Muscle of back (tissue), 11 donors: ENCODE measurements around the gene BMP6. TPM values are rescaled to one million over a fixed set of nuclear protein-coding genes. Genes with fewer than 3 reads are reported as not detected.

Source experiments
- DNase-seq, 3 donors: peaks; one replicate each; pipeline versions ENCODE4 v3.0.0 to v3.0.0-alpha.2; 2013
- polyA plus RNA-seq, 10 donors: library from polyadenylated mRNA; unstranded; fragments of 120-200 nt; gene quantifications; one replicate each; pipeline ENCODE4 v1.2.1, GENCODE V29; 2013; ENCODE audit not compliant: insufficient read length in 10 of 10

The BMP6 gene
- polyA plus RNA-seq, 10 donors: 0.87 to 2.6 (median 1.5) TPM

- DNase-seq: no peak
These were observed 176.3 kb downstream of the BMP6 start for GRCh38 chr6:7902221-7902620.

GRCh38 chr6:7902867-7903266, 177.0 kb downstream of the BMP6 start:
- no peak for DNase-seq

- DNase-seq: no peak
These were observed 177.8 kb downstream of the BMP6 start for GRCh38 chr6:7903673-7904072.

GRCh38 chr6:7904654-7905319, 178.9 kb downstream of the BMP6 start:
- no peak for DNase-seq

- DNase-seq: no peak
These were observed 179.5 kb downstream of the BMP6 start for GRCh38 chr6:7905416-7905815.

- no peak for DNase-seq
These were observed 180.8 kb downstream of the BMP6 start for GRCh38 chr6:7906741-7907140.

GRCh38 chr6:7907159-7907558, 181.3 kb downstream of the BMP6 start:
- no peak for DNase-seq

- DNase-seq: peak; percentile 34 to 84 (median 62)
These were observed 183.7 kb downstream of the BMP6 start for GRCh38 chr6:7909323-7910276.

GRCh38 chr6:7910298-7910653, 184.4 kb downstream of the BMP6 start:
- peak in 1 of 3 donors; percentile 27 for DNase-seq

- DNase-seq: peak; percentile 71 to 88 (median 81)
These were observed 184.9 kb downstream of the BMP6 start, which contains the start of gene TXNDC5 for GRCh38 chr6:7910654-7911344. Gene TXNDC5, minus strand, starts transcription at chr6:7910788. Its CDS starts 12 bp downstream, at chr6:7910776.

- DNase-seq: no peak
These were observed 185.4 kb downstream of the BMP6 start for GRCh38 chr6:7911345-7911725.

- DNase-seq: no peak
These were observed 186.1 kb downstream of the BMP6 start for GRCh38 chr6:7912024-7912423.

- no peak for DNase-seq
These were observed 187.0 kb downstream of the BMP6 start for GRCh38 chr6:7912736-7913517.

GRCh38 chr6:7914311-7914710, 188.4 kb downstream of the BMP6 start:
- DNase-seq: no peak

- DNase-seq: peak in 2 of 3 donors; percentile 35 to 59
These were observed 189.3 kb downstream of the BMP6 start for GRCh38 chr6:7914991-7915789.

- DNase-seq: no peak
These were observed 191.1 kb downstream of the BMP6 start for GRCh38 chr6:7916959-7917358.

GRCh38 chr6:7917729-7918128, 191.8 kb downstream of the BMP6 start:
- DNase-seq: no peak

GRCh38 chr6:7918403-7918802, 192.5 kb downstream of the BMP6 start:
- no peak for DNase-seq

- DNase-seq: no peak
These were observed 194.0 kb downstream of the BMP6 start for GRCh38 chr6:7919871-7920270.

- DNase-seq: no peak
These were observed 194.5 kb downstream of the BMP6 start for GRCh38 chr6:7920425-7920824.

- no peak for DNase-seq
These were observed 195.1 kb downstream of the BMP6 start for GRCh38 chr6:7921046-7921445.
